ENCODE results near the gene PALLD. TPM values are rescaled to one million over a fixed set of nuclear protein-coding genes. Genes with fewer than 3 reads are reported as not detected.
A peak's percentile ranks its signal among the peaks of the same experiment; 100 is the strongest.

The PALLD gene
- total and polyA plus RNA-seq, 2 experiments from 2014 or later: 17.9 to 30.5 TPM

- in situ Hi-C loops (cut with MboI): no loop called here
- Histone ChIP-seq H3K4me3 (no peak overlapping the region), H3K9me2 (ENCODE audit: insufficient read depth) (no peaks in the 10 kb centered on the region), H3K4me2 (ENCODE audit: unreplicated experiment) (peak overlapping the region; percentile 8), H3K9ac (no peak overlapping the region), H2AFZ (no peak overlapping the region), H3K36me3 (ENCODE audit: low read depth) (no peaks in the 10 kb centered on the region), H3K4me1 (ENCODE audit: insufficient read depth) (peaks cover 25% of the 10 kb centered on the region), H3K9me3 (ENCODE audit: low read depth) (no peaks in the 10 kb centered on the region), H3K27ac (no peak overlapping the region), H4K20me1 (ENCODE audit: insufficient read depth) (no peaks in the 10 kb centered on the region), H3K79me2 (ENCODE audit: insufficient read depth) (no peaks in the 10 kb centered on the region), H3K27me3 (replicated peaks; ENCODE audit: insufficient read depth) (no peaks in the 10 kb centered on the region), H3F3A (ENCODE audit: insufficient read depth) (peaks cover 30% of the 10 kb centered on the region)
- no peak for TF ChIP-seq EZH2phosphoT487 (IDR thresholded peaks at IDR 0.05; ENCODE audit: insufficient read depth, low read depth)
- TF ChIP-seq EZH2 (IDR thresholded peaks at IDR 0.05; ENCODE audit: insufficient read depth, poor library complexity, severe bottlenecking): no peak
- no peak for DNase-seq
- WGBS, 2 experiments (ENCODE audit: low coverage in 1 of 2, low lambda C conversion rate in 2 of 2, missing lambda C conversion rate in 2 of 2): 57 to 62% methylated on average over 4 of the region's 4 CpGs
Observed at GRCh38 chr4:168765322-168765721, 268.5 kb downstream of the PALLD start.

GRCh38 chr4:168765726-168766125 lies 268.9 kb downstream of the PALLD start:
- no peaks in the 10 kb centered on the region for H3K9me2 ChIP-seq (ENCODE audit: insufficient read depth)
- H3K9ac ChIP-seq: no peak overlapping the region
- peaks cover 30% of the 10 kb centered on the region for H3F3A ChIP-seq (ENCODE audit: insufficient read depth)
- no peak overlapping the region for H2AFZ ChIP-seq
- H3K9me3 ChIP-seq (ENCODE audit: low read depth): no peaks in the 10 kb centered on the region
- no peaks in the 10 kb centered on the region for H3K79me2 ChIP-seq (ENCODE audit: insufficient read depth)
- H3K27me3 ChIP-seq (replicated peaks; ENCODE audit: insufficient read depth): no peaks in the 10 kb centered on the region
- no peak overlapping the region for H3K4me3 ChIP-seq
- H3K36me3 ChIP-seq (ENCODE audit: low read depth): no peaks in the 10 kb centered on the region
- DNase-seq: peak; percentile 78
- TF ChIP-seq EZH2phosphoT487 (IDR thresholded peaks at IDR 0.05; ENCODE audit: insufficient read depth, low read depth) (no peak), EZH2 (IDR thresholded peaks at IDR 0.05; ENCODE audit: insufficient read depth, poor library complexity, severe bottlenecking) (no peak)
- peaks cover 25% of the 10 kb centered on the region for H3K4me1 ChIP-seq (ENCODE audit: insufficient read depth)
- H4K20me1 ChIP-seq (ENCODE audit: insufficient read depth): no peaks in the 10 kb centered on the region
- in situ Hi-C loops (cut with MboI): no loop called here
- peak overlapping the region; percentile 44; the same call in 1 of the 2 replicates for H3K27ac ChIP-seq
- H3K4me2 ChIP-seq (ENCODE audit: unreplicated experiment): peak overlapping the region; percentile 8

- DNase-seq: peak; percentile 64
- TF ChIP-seq EZH2 (IDR thresholded peaks at IDR 0.05; ENCODE audit: insufficient read depth, poor library complexity, severe bottlenecking) (no peak), EZH2phosphoT487 (IDR thresholded peaks at IDR 0.05; ENCODE audit: insufficient read depth, low read depth) (no peak)
- H3K27ac ChIP-seq: peak overlapping the region; percentile 44
- no peaks in the 10 kb centered on the region for H3K9me3 ChIP-seq (ENCODE audit: low read depth)
- in situ Hi-C loops (cut with MboI): no loop called here
- no peaks in the 10 kb centered on the region for H3K79me2 ChIP-seq (ENCODE audit: insufficient read depth)
- H4K20me1 ChIP-seq (ENCODE audit: insufficient read depth): no peaks in the 10 kb centered on the region
- H3K36me3 ChIP-seq (ENCODE audit: low read depth): no peaks in the 10 kb centered on the region
- no peak overlapping the region for H3K9ac ChIP-seq
- 63 to 73% methylated on average over 8 of the region's 8 CpGs for WGBS, 2 experiments (ENCODE audit: low coverage in 1 of 2, low lambda C conversion rate in 2 of 2, missing lambda C conversion rate in 2 of 2)
- peak overlapping the region; percentile 8 for H3K4me2 ChIP-seq (ENCODE audit: unreplicated experiment)
- H3K9me2 ChIP-seq (ENCODE audit: insufficient read depth): no peaks in the 10 kb centered on the region
- H3F3A ChIP-seq (ENCODE audit: insufficient read depth): peaks cover 30% of the 10 kb centered on the region
- H3K27me3 ChIP-seq (replicated peaks; ENCODE audit: insufficient read depth): no peaks in the 10 kb centered on the region
- no peak overlapping the region for H3K4me3 ChIP-seq
- H3K4me1 ChIP-seq (ENCODE audit: insufficient read depth): peaks cover 25% of the 10 kb centered on the region
- no peak overlapping the region for H2AFZ ChIP-seq
Observed at GRCh38 chr4:168766604-168767316, 269.9 kb downstream of the PALLD start.

- Histone ChIP-seq H3K9ac (no peak overlapping the region), H3K27ac (no peak overlapping the region), H2AFZ (no peak overlapping the region), H4K20me1 (ENCODE audit: insufficient read depth) (no peaks in the 10 kb centered on the region), H3K4me1 (ENCODE audit: insufficient read depth) (peaks cover 25% of the 10 kb centered on the region), H3K9me3 (ENCODE audit: low read depth) (no peaks in the 10 kb centered on the region), H3K79me2 (ENCODE audit: insufficient read depth) (no peaks in the 10 kb centered on the region), H3K27me3 (replicated peaks; ENCODE audit: insufficient read depth) (no peaks in the 10 kb centered on the region), H3K36me3 (ENCODE audit: low read depth) (no peaks in the 10 kb centered on the region), H3F3A (ENCODE audit: insufficient read depth) (peaks cover 29% of the 10 kb centered on the region), H3K4me2 (ENCODE audit: unreplicated experiment) (no peak overlapping the region), H3K4me3 (no peak overlapping the region), H3K9me2 (ENCODE audit: insufficient read depth) (no peaks in the 10 kb centered on the region)
- WGBS, 2 experiments (ENCODE audit: low coverage in 1 of 2, low lambda C conversion rate in 2 of 2, missing lambda C conversion rate in 2 of 2): 88 to 93% methylated on average over 4 of the region's 4 CpGs
- TF ChIP-seq EZH2 (IDR thresholded peaks at IDR 0.05; ENCODE audit: insufficient read depth, poor library complexity, severe bottlenecking): no peak
- peak; percentile 30 for DNase-seq
- in situ Hi-C loops (cut with MboI): no loop called here
Observed at GRCh38 chr4:168769416-168769815, 272.6 kb downstream of the PALLD start.

Data from GM23248 (cell line).